Spleen (tissue), 11 donors: ENCODE data around the gene ANKRD50. TPM values are rescaled to one million over a fixed set of nuclear protein-coding genes. Genes with fewer than 3 reads are reported as not detected.

ENCODE experiments used
- DNase-seq: peaks from one replicate; pipeline ENCODE4 v3.0.0-alpha.2; 2020
- H3K27ac ChIP-seq, 8 donors: fragments of 200-600 bp; sonication (generic) in 7 of 8; 1 replicate in 4 of 8; 2 replicates in 4 of 8; pipeline versions ENCODE4 v1.5.0 to v1.8.0; 2016 to 2021; ENCODE audit warnings: inconsistent platforms in 4 of 8, mild to moderate bottlenecking in 4 of 8, moderate library complexity in 1 of 8
- H3K27me3 ChIP-seq, 7 donors: fragments of 200-600 bp; sonication (generic) in 6 of 7; replicated peaks in 1 of 7; 1 replicate in 4 of 7; 2 replicates in 3 of 7; pipeline versions ENCODE4 v1.5.0 to v1.8.0; 2016 to 2021; ENCODE audit warnings: inconsistent platforms in 3 of 7, mild to moderate bottlenecking in 1 of 7
- H3K36me3 ChIP-seq, 6 donors: fragments of 200-600 bp; sonication (generic) in 5 of 6; 1 replicate in 4 of 6; 2 replicates in 2 of 6; pipeline versions ENCODE4 v1.5.0 to v1.8.0; 2016 to 2021; ENCODE audit warnings: inconsistent platforms in 2 of 6
- H3K4me1 ChIP-seq, 6 donors: fragments of 200-600 bp; sonication (generic) in 5 of 6; 1 replicate in 3 of 6; 2 replicates in 3 of 6; pipeline versions ENCODE4 v1.5.0 to v1.8.0; 2016 to 2021; ENCODE audit warnings: inconsistent platforms in 3 of 6
- H3K4me3 ChIP-seq, 8 donors: fragments of 200-600 bp; sonication (generic) in 7 of 8; 1 replicate in 4 of 8; 2 replicates in 4 of 8; pipeline versions ENCODE4 v1.5.0 to v1.8.0; 2016 to 2021; ENCODE audit warnings: inconsistent platforms in 4 of 8, mild to moderate bottlenecking in 4 of 8, moderate library complexity in 2 of 8
- H3K9me3 ChIP-seq, 8 donors: fragments of 200-600 bp; sonication (generic) in 7 of 8; 1 replicate in 4 of 8; 2 replicates in 4 of 8; pipeline versions ENCODE4 v1.5.0 to v1.8.0; 2016 to 2021; ENCODE audit warnings: inconsistent platforms in 4 of 8
- CTCF ChIP-seq, 11 experiments: fragments of 200-600 bp in 7 of 11; fragments of 450-650 bp in 4 of 11; sonication (generic) in 4 of 11; IDR thresholded peaks in 8 of 11; conservative IDR thresholded peaks in 3 of 11; 1 replicate in 7 of 11; 2 replicates in 4 of 11; pipeline versions ENCODE4 v1.4.0 to v1.8.0; 2016 to 2021; ENCODE audit warnings: antibody characterized with exemption in 11 of 11, inconsistent platforms in 4 of 11, mild to moderate bottlenecking in 1 of 11
- POLR2A ChIP-seq, 3 donors: fragments of 450-650 bp; IDR thresholded peaks; one replicate each; pipeline ENCODE4 v1.5.1; 2017; ENCODE audit warnings: antibody characterized with exemption in 3 of 3, mild to moderate bottlenecking in 1 of 3
- POLR2AphosphoS5 ChIP-seq, 3 donors: sonication (generic); formaldehyde crosslinking; IDR thresholded peaks; one replicate each; pipeline ENCODE4 v1.5.1; 2017; ENCODE audit warnings: antibody characterized with exemption in 3 of 3
- WGBS, 5 donors: extraction: QIAGEN DNeasy Blood & Tissue Kit in 3 of 5; methylation state at CpG; one replicate each; pipeline versions ENCODE4 v1.1.5 to v1.1.7; 2013 to 2018; 5-methylcytosine and 5-hydroxymethylcytosine counted together
- intact Hi-C: fragments of 100-400 bp; cut with DNase I; formaldehyde crosslinking; loops from one replicate; pipeline ENCODE4 v1.15.0; 2023; ENCODE audit warnings: low total_unique reads
- polyA plus RNA-seq, 3 donors: library from polyadenylated mRNA; stranded (reverse); fragments of 200-250 nt; gene quantifications; one replicate each; pipeline ENCODE4 v1.2.1, GENCODE V29; 2013
- total RNA-seq, 7 donors: library from RNA; depleted of rRNA in 3 of 7; stranded (reverse); fragments of >200 nt in 3 of 7; fragmentation: NEBNext Ultra II Directional in 4 of 7; extraction: Animal tissue kit (Norgen Biotek cat#: 25700) in 4 of 7; gene quantifications; one replicate each; pipeline versions ENCODE4 v1.1.0 to v1.2.1, GENCODE V29; 2016 to 2021
- donor health status: healthy with polysubstance abuse.
- donor health status: DM: no; HTN: no; CAD: no; lungs with moderate emphysema.
- donor health status: DM: no; HTN: no; CAD: no.
- donor health status: Bipolar disorder and iron deficiency.
- donor health status: healthy.
- donor health status: DM: no; HTN: no; CAD: no.
- donor health status: DM: yes; HTN: yes; CAD: no.

ANKRD50 gene
- total and polyA plus RNA-seq, 10 donors: 0.52 to 11.9 (median 9.0) TPM

- intact Hi-C loops: no loop called here
- no peaks in the 10 kb centered on the region for H3K27me3 ChIP-seq
- 46 to 66% (median 61%) methylated on average over 4 of the region's 4 CpGs for WGBS, 5 donors
- no peak for TF ChIP-seq CTCF (IDR thresholded peaks at IDR 0.05 in 8 of 11, conservative IDR thresholded peaks at IDR 0.05 in 3 of 11)
- no peak for TF ChIP-seq POLR2AphosphoS5 (IDR thresholded peaks at IDR 0.05)
- no peak for TF ChIP-seq POLR2A (IDR thresholded peaks at IDR 0.05)
- H3K4me1 ChIP-seq: no peaks in the 10 kb centered on the region
- DNase-seq: no peak
- no peaks in the 10 kb centered on the region for H3K9me3 ChIP-seq
- no peak overlapping the region for H3K4me3 ChIP-seq
- H3K36me3 ChIP-seq: no peaks in the 10 kb centered on the region
- no peak overlapping the region for H3K27ac ChIP-seq
These were observed 70.7 kb downstream of the ANKRD50 start for GRCh38 chr4:124641715-124642381.

- TF ChIP-seq CTCF (IDR thresholded peaks at IDR 0.05 in 8 of 11, conservative IDR thresholded peaks at IDR 0.05 in 3 of 11) (no peak), POLR2A (IDR thresholded peaks at IDR 0.05) (no peak), POLR2AphosphoS5 (IDR thresholded peaks at IDR 0.05) (no peak)
- no peaks in the 10 kb centered on the region for H3K27me3 ChIP-seq
- H3K4me3 ChIP-seq: no peak overlapping the region
- WGBS, 5 donors: 75 to 85% (median 84%) methylated on average over 3 of the region's 3 CpGs
- no peaks in the 10 kb centered on the region for H3K9me3 ChIP-seq
- intact Hi-C loops: no loop called here
- no peak for DNase-seq
- H3K27ac ChIP-seq: no peak overlapping the region
- no peaks in the 10 kb centered on the region for H3K4me1 ChIP-seq
- no peaks in the 10 kb centered on the region for H3K36me3 ChIP-seq
These were observed 72.4 kb downstream of the ANKRD50 start for GRCh38 chr4:124640022-124640730.

- H3K4me1 ChIP-seq: no peaks in the 10 kb centered on the region
- no peak overlapping the region for H3K4me3 ChIP-seq
- DNase-seq: no peak
- H3K27me3 ChIP-seq: no peaks in the 10 kb centered on the region
- TF ChIP-seq POLR2AphosphoS5 (IDR thresholded peaks at IDR 0.05) (no peak), POLR2A (IDR thresholded peaks at IDR 0.05) (no peak), CTCF (IDR thresholded peaks at IDR 0.05 in 8 of 11, conservative IDR thresholded peaks at IDR 0.05 in 3 of 11) (no peak)
- no peaks in the 10 kb centered on the region for H3K36me3 ChIP-seq
- no peak overlapping the region for H3K27ac ChIP-seq
- intact Hi-C loops: no loop called here
- 92 to 97% (median 94%) methylated on average over 2 of the region's 2 CpGs for WGBS, 5 donors
- no peaks in the 10 kb centered on the region for H3K9me3 ChIP-seq
These were observed 75.2 kb downstream of the ANKRD50 start for GRCh38 chr4:124637321-124637720.

GRCh38 chr4:124636788-124637187 lies 75.7 kb downstream of the ANKRD50 start:
- 77 to 97% (median 93%) methylated on average over 1 of the region's 1 CpG for WGBS, 5 donors
- H3K9me3 ChIP-seq: no peaks in the 10 kb centered on the region
- DNase-seq: no peak

More at GRCh38 chr4:124636788-124637187, 75.7 kb downstream of the ANKRD50 start:
- Histone ChIP-seq H3K27ac (no peak overlapping the region), H3K27me3 (no peaks in the 10 kb centered on the region), H3K36me3 (no peaks in the 10 kb centered on the region), H3K4me3 (no peak overlapping the region), H3K4me1 (no peaks in the 10 kb centered on the region)
- no peak for TF ChIP-seq POLR2AphosphoS5 (IDR thresholded peaks at IDR 0.05)
- TF ChIP-seq CTCF (IDR thresholded peaks at IDR 0.05 in 8 of 11, conservative IDR thresholded peaks at IDR 0.05 in 3 of 11): no peak
- no peak for TF ChIP-seq POLR2A (IDR thresholded peaks at IDR 0.05)
- intact Hi-C loops: no loop called here
